ENCODE data around the gene ATP1A1.

ATP1A1 gene

DNA sequence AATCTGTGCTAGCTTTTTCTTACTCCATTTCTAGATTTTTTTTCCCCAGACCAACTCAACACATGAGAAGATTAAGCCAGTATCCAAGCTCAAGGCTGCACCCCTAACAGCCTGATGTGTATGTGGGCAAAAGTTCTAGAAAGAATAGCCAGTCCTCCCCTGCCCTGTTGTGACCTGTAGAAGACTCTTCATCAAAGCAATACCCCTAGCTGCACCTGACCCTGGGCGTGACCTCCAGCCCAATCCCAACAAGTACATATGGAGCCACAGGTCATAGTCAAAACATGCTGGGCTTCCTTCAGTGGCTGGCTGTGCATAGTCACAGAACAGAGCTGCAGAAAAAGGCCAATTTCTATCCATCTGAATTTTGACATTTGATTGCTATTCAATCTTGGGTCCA, 72.5 kb downstream of the ATP1A1 start:
- Histone ChIP-seq H3K9ac (no peak overlapping the region), H4K20me1 (no peaks in the 10 kb centered on the region), H3K36me3 (no peaks in the 10 kb centered on the region), H3K4me1 (no peaks in the 10 kb centered on the region), H3K27ac (no peak overlapping the region), H3K27me3 (no peaks in the 10 kb centered on the region), H3K9me3 (no peaks in the 10 kb centered on the region), H3K4me3 (no peak overlapping the region), H3K4me2 (no peak overlapping the region)
- no peak for TF ChIP-seq Cebpa-rat (IDR thresholded peaks at IDR 0.05)

DNA sequence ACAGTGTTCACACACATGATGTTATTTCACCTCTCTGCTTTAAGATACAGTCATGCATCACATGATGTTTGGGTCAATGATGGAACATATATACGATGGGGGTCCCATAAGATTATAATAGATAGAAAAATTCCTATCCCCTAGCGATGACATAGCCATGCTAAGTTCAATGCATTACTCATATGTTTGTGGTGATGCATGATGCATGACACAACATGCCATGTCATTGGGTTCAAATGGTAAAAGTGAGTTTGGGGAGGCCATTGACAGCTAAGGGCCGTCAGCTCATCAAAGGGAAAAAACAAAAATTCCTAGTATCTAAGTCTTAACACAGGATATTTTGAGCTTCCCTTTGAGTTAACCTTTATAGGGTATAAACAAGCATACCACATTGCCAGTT, 73.6 kb downstream of the ATP1A1 start:
- Histone ChIP-seq H3K4me3 (no peak overlapping the region), H3K9ac (no peak overlapping the region), H3K9me3 (no peaks in the 10 kb centered on the region), H3K36me3 (no peaks in the 10 kb centered on the region), H3K27me3 (no peaks in the 10 kb centered on the region), H3K27ac (no peak overlapping the region), H3K4me1 (no peaks in the 10 kb centered on the region), H4K20me1 (no peaks in the 10 kb centered on the region), H3K4me2 (no peak overlapping the region)
- TF ChIP-seq Cebpa-rat (IDR thresholded peaks at IDR 0.05) = no peak

DNA sequence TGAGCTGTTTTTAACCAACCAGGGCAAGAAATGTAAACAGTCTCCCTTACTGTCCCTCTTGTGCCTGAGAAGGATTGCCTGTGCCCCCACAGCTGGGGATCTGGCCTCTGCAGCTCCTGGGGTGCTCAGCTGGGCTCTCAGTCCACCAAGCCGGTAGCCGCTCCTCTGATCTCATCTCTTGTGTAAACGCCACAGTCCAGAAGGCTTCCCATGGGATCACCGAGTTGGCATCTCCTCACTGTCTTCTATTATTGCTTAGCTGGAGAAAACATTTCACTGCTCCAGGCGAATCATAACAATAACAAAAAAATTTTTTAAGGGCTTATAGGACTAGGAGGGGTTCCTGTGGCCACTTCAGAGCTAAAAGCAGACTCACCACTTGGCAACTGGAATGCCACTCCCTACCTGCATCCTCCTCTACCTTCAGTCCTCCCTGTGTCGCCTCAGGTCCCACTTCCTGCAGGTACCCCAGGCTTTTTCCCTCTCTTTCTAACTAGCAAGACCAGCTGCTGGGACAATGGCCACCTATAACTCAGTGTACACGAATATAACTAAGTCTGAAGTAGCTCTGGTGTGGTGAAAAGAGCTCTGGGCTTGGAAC, 75.8 kb downstream of the ATP1A1 start:
- Histone ChIP-seq H3K4me1 (no peaks in the 10 kb centered on the region), H3K27me3 (no peaks in the 10 kb centered on the region), H3K9me3 (no peaks in the 10 kb centered on the region), H3K9ac (no peak overlapping the region), H3K36me3 (no peaks in the 10 kb centered on the region), H3K4me3 (no peak overlapping the region), H4K20me1 (no peaks in the 10 kb centered on the region), H3K4me2 (no peak overlapping the region), H3K27ac (no peak overlapping the region)
- TF ChIP-seq Cebpa-rat (IDR thresholded peaks at IDR 0.05) = no peak

DNA sequence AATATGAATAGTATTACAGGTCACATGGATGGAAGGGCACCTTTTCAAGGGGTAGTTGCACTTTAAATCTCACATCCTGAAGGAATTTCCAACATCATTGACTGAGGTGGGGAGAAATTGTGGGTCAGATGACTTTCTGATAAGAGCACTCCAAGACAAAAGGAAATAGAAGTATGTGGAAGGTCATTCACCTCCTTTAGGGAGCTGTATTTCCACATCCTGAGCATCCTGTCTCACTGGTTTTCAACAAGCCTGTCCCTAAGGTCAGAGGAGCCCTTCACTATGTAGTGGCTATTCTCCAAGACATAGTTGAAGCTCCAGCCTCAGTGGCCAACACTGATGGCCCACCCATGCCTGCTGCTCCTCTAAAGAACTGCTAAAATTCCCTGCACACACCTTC, 76.5 kb downstream of the ATP1A1 start:
- no peaks in the 10 kb centered on the region for H3K27me3 ChIP-seq
- no peak overlapping the region for H3K4me2 ChIP-seq
- TF ChIP-seq Cebpa-rat (IDR thresholded peaks at IDR 0.05) = no peak

DNA sequence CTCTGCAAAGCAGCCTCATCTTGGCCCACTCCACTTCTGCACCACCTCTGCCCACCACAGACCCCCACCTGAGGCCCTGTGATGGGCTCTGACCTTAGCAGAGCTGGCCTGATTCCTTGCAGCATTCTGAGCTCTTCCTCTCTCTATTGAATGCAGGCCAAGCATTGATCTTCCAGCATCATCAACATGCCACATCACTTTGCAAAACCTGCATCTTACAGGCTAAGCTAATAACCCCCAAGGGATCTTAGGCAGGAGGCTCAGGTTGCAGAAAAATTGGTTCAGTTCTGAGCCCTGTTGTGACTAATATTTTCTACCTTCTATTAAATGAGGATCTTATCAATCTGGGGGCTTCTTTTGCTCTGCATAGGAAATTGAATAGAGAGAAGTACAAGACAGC, 78.7 kb downstream of the ATP1A1 start:
- Histone ChIP-seq H3K36me3 (no peaks in the 10 kb centered on the region), H3K4me2 (no peak overlapping the region), H3K27ac (no peak overlapping the region), H3K4me1 (no peaks in the 10 kb centered on the region), H3K9me3 (no peaks in the 10 kb centered on the region), H3K9ac (no peak overlapping the region), H3K27me3 (no peaks in the 10 kb centered on the region), H3K4me3 (no peak overlapping the region), H4K20me1 (no peaks in the 10 kb centered on the region)
- TF ChIP-seq Cebpa-rat (IDR thresholded peaks at IDR 0.05) = no peak

More for the DNA sequence above, 76.5 kb downstream of the ATP1A1 start:
- no peak overlapping the region for H3K9ac ChIP-seq
- H4K20me1 ChIP-seq = no peaks in the 10 kb centered on the region
- H3K27ac ChIP-seq = no peak overlapping the region
- H3K36me3 ChIP-seq = no peaks in the 10 kb centered on the region
- no peak overlapping the region for H3K4me3 ChIP-seq
- no peaks in the 10 kb centered on the region for H3K4me1 ChIP-seq
- no peaks in the 10 kb centered on the region for H3K9me3 ChIP-seq

DNA sequence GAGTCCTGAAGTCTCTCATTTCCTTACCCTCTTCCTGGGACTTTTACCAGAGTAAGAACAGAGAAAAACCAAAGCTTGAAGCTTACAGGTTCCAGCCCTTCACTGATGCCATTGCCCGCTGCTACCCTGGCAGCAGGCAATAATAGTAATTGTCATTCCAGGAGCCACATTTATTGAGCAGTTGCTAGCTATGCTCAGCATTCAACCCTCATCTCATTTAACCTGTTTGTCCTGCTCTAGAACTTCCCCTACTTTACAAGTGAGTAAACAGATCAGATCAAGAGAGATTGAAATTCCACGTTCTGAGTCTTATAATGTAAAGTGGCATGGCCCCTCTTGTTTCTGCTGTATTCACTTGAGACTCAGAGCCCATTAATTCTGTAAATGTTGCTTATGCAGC, 80.4 kb downstream of the ATP1A1 start:
- TF ChIP-seq Cebpa-rat (IDR thresholded peaks at IDR 0.05) = no peak
- H3K9ac ChIP-seq = no peak overlapping the region
- H3K36me3 ChIP-seq = no peaks in the 10 kb centered on the region
- no peak overlapping the region for H3K4me2 ChIP-seq
- H3K27ac ChIP-seq = no peak overlapping the region
- H3K4me3 ChIP-seq = no peak overlapping the region
- H3K27me3 ChIP-seq = no peaks in the 10 kb centered on the region
- H3K9me3 ChIP-seq = no peaks in the 10 kb centered on the region
- H4K20me1 ChIP-seq = no peaks in the 10 kb centered on the region
- no peaks in the 10 kb centered on the region for H3K4me1 ChIP-seq

DNA sequence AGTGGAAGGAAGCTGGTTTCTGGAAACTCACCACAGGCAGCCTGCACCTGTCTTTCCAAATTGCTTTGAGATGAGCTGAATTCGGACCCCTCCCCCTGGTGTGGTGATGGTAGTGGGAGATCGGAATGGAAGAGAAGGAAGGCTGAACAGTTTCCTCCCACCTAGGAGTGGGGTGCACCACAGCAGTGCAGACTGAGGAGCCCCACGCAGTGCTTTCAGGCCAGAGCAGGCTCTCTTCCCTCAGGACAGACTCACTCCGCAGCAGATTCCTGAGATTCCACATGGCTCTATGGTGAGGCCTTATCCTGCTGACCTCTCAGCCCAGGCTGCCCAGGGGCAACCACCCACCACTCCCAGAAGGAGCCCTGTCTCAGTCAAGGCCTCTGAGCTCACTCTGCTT, 80.9 kb downstream of the ATP1A1 start:
- Histone ChIP-seq H3K27ac (no peak overlapping the region), H3K4me3 (no peak overlapping the region)

More for the DNA sequence above, 80.9 kb downstream of the ATP1A1 start:
- no peaks in the 10 kb centered on the region for H3K27me3 ChIP-seq
- H3K9me3 ChIP-seq = no peaks in the 10 kb centered on the region
- H3K9ac ChIP-seq = no peak overlapping the region
- H4K20me1 ChIP-seq = no peaks in the 10 kb centered on the region
- H3K36me3 ChIP-seq = no peaks in the 10 kb centered on the region
- no peak for TF ChIP-seq Cebpa-rat (IDR thresholded peaks at IDR 0.05)
- no peak overlapping the region for H3K4me2 ChIP-seq
- no peaks in the 10 kb centered on the region for H3K4me1 ChIP-seq
